Thoracic aorta (tissue), 2 donors: ENCODE measurements around the gene HEBP2. TPM values are rescaled to one million over a fixed set of nuclear protein-coding genes. Genes with fewer than 3 reads are reported as not detected.

Experiments used
- ATAC-seq: fragments of 150-250 bp; one replicate; pipeline ENCODE4 v1.8.0; 2017; ENCODE audit warnings: low read depth; ENCODE audit not compliant: insufficient number of reproducible peaks, low FRiP score
- DNase-seq: peaks from one replicate; pipeline ENCODE4 v3.0.0-alpha.2; 2020; ENCODE audit warnings: low spot score
- H3K27ac ChIP-seq, 2 donors: fragments of 200-600 bp; sonication (generic); 1 replicate in 1 of 2; 2 replicates in 1 of 2; pipeline ENCODE4 v1.5.1; 2016; ENCODE audit warnings: mild to moderate bottlenecking in 2 of 2, moderate library complexity in 2 of 2
- H3K27me3 ChIP-seq: fragments of 200-600 bp; sonication (generic); replicated peaks from 2 replicates; pipeline ENCODE4 v1.6.0; 2016; ENCODE audit warnings: mild to moderate bottlenecking; ENCODE audit not compliant: insufficient read depth
- H3K36me3 ChIP-seq: fragments of 200-600 bp; sonication (generic); one replicate; pipeline ENCODE4 v1.5.1; 2016
- H3K4me1 ChIP-seq, 2 donors: fragments of 200-600 bp; sonication (generic); 1 replicate in 1 of 2; 2 replicates in 1 of 2; pipeline versions ENCODE4 v1.5.1 to v1.6.0; 2016; ENCODE audit warnings: low read depth in 2 of 2, mild to moderate bottlenecking in 1 of 2; ENCODE audit not compliant: control insufficient read depth in 1 of 2
- H3K4me3 ChIP-seq: fragments of 200-600 bp; sonication (generic); 2 replicates; pipeline ENCODE4 v1.5.1; 2016; ENCODE audit warnings: mild to moderate bottlenecking
- H3K9me3 ChIP-seq: fragments of 200-600 bp; sonication (generic); 2 replicates; pipeline ENCODE4 v1.5.1; 2016
- CTCF ChIP-seq: fragments of 200-600 bp; sonication (generic); IDR thresholded peaks from one replicate; pipeline ENCODE4 v1.5.1; 2019; ENCODE audit warnings: antibody characterized with exemption
- total RNA-seq, 2 donors: library from RNA; depleted of rRNA; stranded (reverse); fragments of >200 nt; gene quantifications; one replicate each; pipeline versions ENCODE4 v1.1.0 to v1.2.3, GENCODE V29; 2016

The HEBP2 gene
- total RNA-seq, 2 donors from 2014 or later, result 49.0 to 62.4 TPM

- ATAC-seq, result no peak
Measured at GRCh38 chr6:138434925-138435324, 30.9 kb downstream of the HEBP2 start.

DNA sequence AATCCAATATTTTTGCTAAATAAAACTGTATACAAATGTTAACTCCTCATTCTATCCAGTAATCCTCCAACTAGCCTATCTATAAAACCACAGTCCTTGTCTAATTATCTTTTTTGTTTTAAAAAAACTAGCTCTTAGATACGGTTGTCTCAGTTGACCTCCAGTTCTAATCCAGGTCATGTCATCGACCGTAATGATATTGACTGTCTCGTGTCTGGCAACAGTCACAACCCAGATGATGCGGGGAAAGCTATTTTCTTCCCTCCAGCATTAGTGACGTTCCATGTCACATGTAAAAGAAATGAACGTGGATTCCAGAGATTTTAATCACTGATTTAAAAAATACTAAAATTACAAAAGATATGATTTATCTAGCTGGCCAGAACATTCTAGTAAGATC, 35.5 kb downstream of the HEBP2 start:
- Histone ChIP-seq H3K36me3 (no peaks in the 10 kb centered on the region), H3K27ac (no peak overlapping the region), H3K4me3 (no peak overlapping the region), H3K27me3 (no peaks in the 10 kb centered on the region), H3K4me1 (no peaks in the 10 kb centered on the region), H3K9me3 (no peaks in the 10 kb centered on the region)
- no peak for TF ChIP-seq CTCF
- DNase-seq (no peak), ATAC-seq (no peak)

More at GRCh38 chr6:138434925-138435324, 30.9 kb downstream of the HEBP2 start:
- Histone ChIP-seq H3K9me3 (no peaks in the 10 kb centered on the region), H3K36me3 (no peaks in the 10 kb centered on the region), H3K4me3 (no peak overlapping the region), H3K27me3 (no peaks in the 10 kb centered on the region), H3K4me1 (no peaks in the 10 kb centered on the region), H3K27ac (no peak overlapping the region)
- TF ChIP-seq CTCF, result no peak
- DNase-seq, result no peak

DNA sequence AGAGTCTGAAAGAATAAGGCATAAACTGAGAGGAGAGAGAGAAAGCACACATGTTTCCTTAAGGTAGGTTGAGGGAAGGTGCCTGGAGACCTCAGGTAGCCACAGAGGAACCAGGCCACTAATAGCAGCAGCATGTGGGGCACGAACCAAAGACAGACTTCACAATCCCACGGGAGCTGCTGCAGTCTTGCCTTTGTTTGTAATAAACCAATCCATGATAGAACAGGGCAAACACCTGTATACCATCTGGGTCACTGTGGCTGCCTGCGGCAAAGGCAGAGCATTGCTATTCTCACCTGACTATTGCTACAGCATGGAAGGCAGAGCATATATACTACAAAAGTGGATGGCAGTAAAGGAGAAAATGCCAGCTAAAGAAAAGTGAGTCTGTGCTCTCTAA, 36.3 kb downstream of the HEBP2 start:
- DNase-seq (no peak), ATAC-seq (no peak)
- TF ChIP-seq CTCF, result no peak
- Histone ChIP-seq H3K36me3 (no peaks in the 10 kb centered on the region), H3K27me3 (no peaks in the 10 kb centered on the region), H3K4me3 (no peak overlapping the region), H3K9me3 (no peaks in the 10 kb centered on the region), H3K4me1 (no peaks in the 10 kb centered on the region), H3K27ac (no peak overlapping the region)

DNA sequence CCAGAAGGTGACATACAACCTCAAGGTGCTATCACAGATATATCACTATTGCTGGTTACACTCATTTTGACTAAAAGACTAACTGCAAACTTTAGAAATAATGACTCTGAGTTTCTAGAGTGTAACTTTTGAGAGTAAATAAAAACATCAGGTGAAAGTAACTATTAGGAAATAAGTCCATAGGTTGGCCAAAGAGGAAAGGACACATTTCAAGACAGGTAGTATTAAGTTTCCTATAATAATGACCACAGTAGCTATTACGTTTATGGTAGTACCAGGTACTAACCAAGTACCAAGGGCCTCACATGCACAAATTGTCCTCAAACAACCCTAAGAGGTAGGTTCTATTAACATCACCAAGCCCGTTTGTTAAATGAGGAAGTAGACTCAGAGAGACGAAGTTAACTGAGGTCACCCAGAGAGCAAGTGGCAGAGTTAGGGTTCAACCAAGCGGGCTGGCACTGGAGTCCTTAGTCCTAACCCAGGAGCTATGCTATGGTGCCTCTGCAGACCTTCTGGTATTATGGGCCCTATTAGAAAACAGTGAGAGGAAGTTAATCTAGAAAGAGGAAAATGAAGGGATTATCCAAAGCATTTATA, 36.8 kb downstream of the HEBP2 start:
- no peak for DNase-seq
- TF ChIP-seq CTCF, result no peak
- H3K36me3 ChIP-seq, result no peaks in the 10 kb centered on the region
- no peaks in the 10 kb centered on the region for H3K9me3 ChIP-seq
- ATAC-seq, result no peak
- no peaks in the 10 kb centered on the region for H3K4me1 ChIP-seq
- H3K4me3 ChIP-seq, result no peak overlapping the region
- no peak overlapping the region for H3K27ac ChIP-seq
- no peaks in the 10 kb centered on the region for H3K27me3 ChIP-seq

DNA sequence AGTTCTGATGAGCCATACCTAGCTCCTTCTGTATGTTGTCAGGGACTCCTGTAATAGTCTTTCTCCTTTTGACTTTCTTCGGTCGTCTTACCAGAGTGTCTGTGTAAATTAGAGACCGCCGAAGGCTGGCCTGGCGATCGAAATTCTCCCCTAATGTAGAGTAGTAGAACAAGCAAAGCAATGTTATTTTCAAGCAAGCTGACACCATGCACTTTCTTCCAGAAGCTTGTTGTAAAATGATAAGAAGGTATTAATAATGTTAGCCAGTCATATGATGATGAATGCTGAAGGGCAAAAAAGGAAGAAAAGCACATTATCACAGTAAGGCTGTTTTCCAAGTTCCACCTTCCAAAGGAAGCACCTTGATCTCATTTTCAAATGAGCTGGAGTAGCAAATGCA, 37.9 kb downstream of the HEBP2 start:
- Histone ChIP-seq H3K9me3 (no peaks in the 10 kb centered on the region), H3K4me1 (no peaks in the 10 kb centered on the region), H3K4me3 (no peak overlapping the region), H3K27me3 (no peaks in the 10 kb centered on the region), H3K36me3 (no peaks in the 10 kb centered on the region), H3K27ac (no peak overlapping the region)
- DNase-seq, result no peak
- ATAC-seq, result no peak
- TF ChIP-seq CTCF, result no peak
